Neural progenitor cell (in vitro differentiated cells): ENCODE data around the gene TRIM7.

Source experiments
- EZH2 ChIP-seq: fragments of 200-600 bp; sonication (generic); IDR thresholded peaks from 2 replicates; pipeline ENCODE4 v1.6.1; 2017; ENCODE audit warnings: antibody characterized with exemption, mild to moderate bottlenecking, moderate library complexity
- TF ChIP-seq, protein P1 (sequence below): fragments of 200-600 bp; sonication (generic); IDR thresholded peaks from 2 replicates; pipeline ENCODE4 v1.5.1; 2017; ENCODE audit warnings: antibody characterized with exemption, mild to moderate bottlenecking

DNA sequence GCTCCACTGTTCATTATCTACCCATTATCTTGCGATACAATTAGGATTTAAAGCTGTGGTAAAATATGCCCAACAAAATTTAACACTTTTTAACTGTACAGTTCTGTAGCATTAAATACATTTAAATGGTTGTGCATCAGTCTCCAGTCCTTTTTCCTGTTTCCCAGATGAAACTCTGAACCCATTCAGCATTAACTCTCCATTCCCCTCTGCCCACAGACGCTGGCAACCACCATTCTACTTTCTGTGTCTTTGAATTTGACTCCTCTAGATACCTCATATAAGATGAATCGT, 2.9 kb upstream of the TRIM7 start:
- no peak for TF ChIP-seq EZH2
- TF ChIP-seq, protein P1, sequence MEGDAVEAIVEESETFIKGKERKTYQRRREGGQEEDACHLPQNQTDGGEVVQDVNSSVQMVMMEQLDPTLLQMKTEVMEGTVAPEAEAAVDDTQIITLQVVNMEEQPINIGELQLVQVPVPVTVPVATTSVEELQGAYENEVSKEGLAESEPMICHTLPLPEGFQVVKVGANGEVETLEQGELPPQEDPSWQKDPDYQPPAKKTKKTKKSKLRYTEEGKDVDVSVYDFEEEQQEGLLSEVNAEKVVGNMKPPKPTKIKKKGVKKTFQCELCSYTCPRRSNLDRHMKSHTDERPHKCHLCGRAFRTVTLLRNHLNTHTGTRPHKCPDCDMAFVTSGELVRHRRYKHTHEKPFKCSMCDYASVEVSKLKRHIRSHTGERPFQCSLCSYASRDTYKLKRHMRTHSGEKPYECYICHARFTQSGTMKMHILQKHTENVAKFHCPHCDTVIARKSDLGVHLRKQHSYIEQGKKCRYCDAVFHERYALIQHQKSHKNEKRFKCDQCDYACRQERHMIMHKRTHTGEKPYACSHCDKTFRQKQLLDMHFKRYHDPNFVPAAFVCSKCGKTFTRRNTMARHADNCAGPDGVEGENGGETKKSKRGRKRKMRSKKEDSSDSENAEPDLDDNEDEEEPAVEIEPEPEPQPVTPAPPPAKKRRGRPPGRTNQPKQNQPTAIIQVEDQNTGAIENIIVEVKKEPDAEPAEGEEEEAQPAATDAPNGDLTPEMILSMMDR: no peak
